Measurements from ENCODE around the gene TWF1.

TWF1 gene

GRCh38 chr12:43744826-43745225 is 61.3 kb downstream of the TWF1 start (continued):
- no peak for TF ChIP-seq ZNF280D (tag by site-specific recombination; IDR thresholded peaks at IDR 0.05)
